ENCODE data around the gene ICAM4.

DNA sequence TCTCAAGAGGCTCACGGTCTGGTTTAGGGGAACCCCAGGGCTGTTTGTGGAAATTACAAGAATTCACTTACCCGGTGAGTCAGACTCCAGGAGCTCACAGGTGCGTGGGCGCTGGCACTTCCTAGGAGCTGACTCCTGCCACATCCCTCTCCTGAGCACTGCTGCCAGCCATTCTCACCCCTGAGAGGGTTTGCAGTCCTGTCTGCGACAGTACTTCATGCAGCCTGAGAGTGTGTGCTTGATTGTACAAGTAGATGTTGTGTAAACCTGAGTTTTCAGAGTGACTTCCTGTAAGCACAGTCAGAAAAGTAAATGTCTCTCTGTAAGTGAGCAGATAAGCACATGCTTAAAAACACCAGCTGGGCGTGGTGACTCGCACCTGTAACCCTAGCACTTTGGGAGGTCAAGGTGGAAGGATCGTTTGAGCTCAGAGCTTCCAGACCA lies 26.6 kb upstream of the ICAM4 start:
- no peak for TF ChIP-seq EP300 (IDR thresholded peaks at IDR 0.05; ENCODE audit: borderline replicate concordance in 1 of 2, low read depth in 2 of 2, low read length in 2 of 2)
- TF ChIP-seq EZH2 (IDR thresholded peaks at IDR 0.05; ENCODE audit: low read depth, low read length, severe bottlenecking), result no peak
- TF ChIP-seq SIN3A (conservative IDR thresholded peaks at IDR 0.05 in 1 of 2, IDR thresholded peaks at IDR 0.05 in 1 of 2; ENCODE audit: low read depth in 1 of 2, low read length in 2 of 2), result no peak
- no peak for TF ChIP-seq BACH1 (IDR thresholded peaks at IDR 0.05; ENCODE audit: low read length)
